ENCODE data around the gene NME9. TPM values are rescaled to one million over a fixed set of nuclear protein-coding genes. Genes with fewer than 3 reads are reported as not detected.
A peak's percentile ranks its signal among the peaks of the same experiment; 100 is the strongest.

The NME9 gene
- total RNA-seq, 1 experiment from 2014 or later, result 0.40 TPM

DNA sequence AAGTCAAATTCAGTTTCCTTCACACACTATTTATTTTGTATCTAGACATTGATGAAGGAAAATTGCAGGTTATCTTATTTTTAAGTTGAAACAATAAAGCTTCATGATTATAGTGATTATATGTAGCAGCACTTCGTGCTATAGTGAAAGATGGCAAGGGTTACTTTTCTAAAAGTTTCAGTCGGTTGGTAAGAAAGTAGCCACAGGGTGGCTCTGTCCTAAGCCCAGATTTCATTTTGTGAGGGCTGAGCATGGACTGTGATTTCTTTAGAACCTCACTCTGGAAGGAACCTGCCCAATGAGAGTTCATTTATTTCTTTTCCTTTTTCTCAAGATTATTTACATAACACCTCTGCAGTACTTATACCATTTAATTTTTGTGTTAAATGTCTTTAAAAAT, 66.5 kb downstream of the NME9 start:
- H3K4me3 ChIP-seq (ENCODE audit: low read length), result no peak overlapping the region
- no peaks in the 10 kb centered on the region for H3K4me1 ChIP-seq (ENCODE audit: insufficient read depth, low read length)
- BruUV-seq (replicated peaks), result no TSS peak

GRCh38 chr3:138260611-138261010, 69.0 kb downstream of the NME9 start:
- no peaks in the 10 kb centered on the region for H3K36me3 ChIP-seq (ENCODE audit: low read depth, low read length)
- no peaks in the 10 kb centered on the region for H4K20me1 ChIP-seq (ENCODE audit: low read length)
- H3K4me2 ChIP-seq (ENCODE audit: low read length), result no peak overlapping the region
- DNase-seq (no peak), ATAC-seq (no peak)
- H3K79me2 ChIP-seq (ENCODE audit: low read length), result no peaks in the 10 kb centered on the region
- no peaks in the 10 kb centered on the region for H3F3A ChIP-seq (ENCODE audit: low read length, unreplicated experiment)
- H3K4me3 ChIP-seq (ENCODE audit: low read length), result no peak overlapping the region
- H3K9me2 ChIP-seq (replicated peaks; ENCODE audit: low read length), result no peaks in the 10 kb centered on the region
- no peaks in the 10 kb centered on the region for H3K27me3 ChIP-seq (ENCODE audit: low read length)
- intact Hi-C loops (cut with micrococcal nuclease), result no loop called here
- no peaks in the 10 kb centered on the region for H3K4me1 ChIP-seq (ENCODE audit: insufficient read depth, low read length)
- H3K9ac ChIP-seq (ENCODE audit: low read length), result no peak overlapping the region
- POLR2A ChIA-PET (ENCODE audit: unreplicated experiment), result no interaction called here
- TF ChIP-seq EZH2 (IDR thresholded peaks at IDR 0.05; ENCODE audit: low read length, unreplicated experiment), result no peak
- TF ChIP-seq EZH2phosphoT487 (IDR thresholded peaks at IDR 0.05; ENCODE audit: borderline replicate concordance, low read length), result no peak
- no peak for TF ChIP-seq CTCF (conservative IDR thresholded peaks at IDR 0.05; ENCODE audit: low read depth, low read length)
- H3K27ac ChIP-seq (ENCODE audit: low read length), result no peak overlapping the region
- CTCF ChIA-PET, result no interaction called here
- H2AFZ ChIP-seq (ENCODE audit: low read length), result no peak overlapping the region
- BruUV-seq (replicated peaks), result no TSS peak
- no peaks in the 10 kb centered on the region for H3K9me3 ChIP-seq (ENCODE audit: low read length)

More for the DNA sequence above, 66.5 kb downstream of the NME9 start:
- peak; percentile 27; the same call in 1 of the 2 replicates for ATAC-seq
- Histone ChIP-seq H3K27ac (ENCODE audit: low read length) (no peak overlapping the region), H3K4me2 (ENCODE audit: low read length) (no peak overlapping the region), H3K36me3 (ENCODE audit: low read depth, low read length) (no peaks in the 10 kb centered on the region), H4K20me1 (ENCODE audit: low read length) (no peaks in the 10 kb centered on the region), H2AFZ (ENCODE audit: low read length) (no peak overlapping the region), H3F3A (ENCODE audit: low read length, unreplicated experiment) (no peaks in the 10 kb centered on the region), H3K79me2 (ENCODE audit: low read length) (no peaks in the 10 kb centered on the region), H3K9me3 (ENCODE audit: low read length) (no peaks in the 10 kb centered on the region), H3K9ac (ENCODE audit: low read length) (no peak overlapping the region), H3K27me3 (ENCODE audit: low read length) (no peaks in the 10 kb centered on the region), H3K9me2 (replicated peaks; ENCODE audit: low read length) (no peaks in the 10 kb centered on the region)
- TF ChIP-seq CTCF (conservative IDR thresholded peaks at IDR 0.05; ENCODE audit: low read depth, low read length) (peak; percentile 28; the same call in 1 of the 2 replicates), EZH2 (IDR thresholded peaks at IDR 0.05; ENCODE audit: low read length, unreplicated experiment) (no peak)
- POLR2A ChIA-PET (ENCODE audit: unreplicated experiment), result no interaction called here
- intact Hi-C loops (cut with micrococcal nuclease), result no loop called here
- CTCF ChIA-PET, result no interaction called here
- DNase-seq, result no peak

- ATAC-seq, result no peak
- intact Hi-C loops (cut with micrococcal nuclease), result no loop called here
- no peak for DNase-seq
- BruUV-seq (replicated peaks), result no TSS peak
- no peaks in the 10 kb centered on the region for H3K4me1 ChIP-seq (ENCODE audit: insufficient read depth, low read length)
- no peaks in the 10 kb centered on the region for H3K79me2 ChIP-seq (ENCODE audit: low read length)
- no peak overlapping the region for H3K4me2 ChIP-seq (ENCODE audit: low read length)
- H3K27me3 ChIP-seq (ENCODE audit: low read length), result no peaks in the 10 kb centered on the region
- H3K4me3 ChIP-seq (ENCODE audit: low read length), result no peak overlapping the region
- ChIA-PET CTCF (no interaction called here), POLR2A (ENCODE audit: unreplicated experiment) (no interaction called here)
- no peak overlapping the region for H3K27ac ChIP-seq (ENCODE audit: low read length)
- no peak overlapping the region for H3K9ac ChIP-seq (ENCODE audit: low read length)
- no peaks in the 10 kb centered on the region for H3K9me3 ChIP-seq (ENCODE audit: low read length)
- H4K20me1 ChIP-seq (ENCODE audit: low read length), result no peaks in the 10 kb centered on the region
- H3F3A ChIP-seq (ENCODE audit: low read length, unreplicated experiment), result no peaks in the 10 kb centered on the region
- no peak for TF ChIP-seq EZH2phosphoT487 (IDR thresholded peaks at IDR 0.05; ENCODE audit: borderline replicate concordance, low read length)
- no peak for TF ChIP-seq EZH2 (IDR thresholded peaks at IDR 0.05; ENCODE audit: low read length, unreplicated experiment)
- TF ChIP-seq CTCF (conservative IDR thresholded peaks at IDR 0.05; ENCODE audit: low read depth, low read length), result no peak
- H2AFZ ChIP-seq (ENCODE audit: low read length), result no peak overlapping the region
- H3K9me2 ChIP-seq (replicated peaks; ENCODE audit: low read length), result no peaks in the 10 kb centered on the region
- no peaks in the 10 kb centered on the region for H3K36me3 ChIP-seq (ENCODE audit: low read depth, low read length)
These were observed 70.5 kb downstream of the NME9 start for GRCh38 chr3:138259126-138259525.

All from PC-3 (cell line).